ENCODE results near the gene TTC16. TPM values are rescaled to one million over a fixed set of nuclear protein-coding genes. Genes with fewer than 3 reads are reported as not detected.

Gene TTC16
- total and polyA plus RNA-seq, 4 donors: 0.02 to 0.08 TPM; not detected in 2

GRCh38 chr9:127682351-127683136 is 33.3 kb upstream of the TTC16 start:
- Histone ChIP-seq H3K27me3 (ENCODE audit: control insufficient read depth in 4 of 4, insufficient read depth in 4 of 4, low read length in 3 of 4) (no peaks in the 10 kb centered on the region), H3K9me3 (ENCODE audit: control insufficient read depth in 4 of 4, low read length in 3 of 4) (no peaks in the 10 kb centered on the region), H3K9ac (ENCODE audit: low read depth in 1 of 2, low read length in 2 of 2) (no peak overlapping the region), H3K4me3 (ENCODE audit: low read depth in 1 of 3, low read length in 3 of 3) (no peak overlapping the region), H3K36me3 (ENCODE audit: control insufficient read depth in 4 of 4, insufficient read depth in 3 of 4, low read depth in 1 of 4, low read length in 3 of 4) (peaks cover 0 to 5% (median 0%) of the 10 kb centered on the region in 4 donors), H3K27ac (ENCODE audit: low read depth in 1 of 2, low read length in 2 of 2) (no peak overlapping the region), H3K4me1 (ENCODE audit: control insufficient read depth in 4 of 4, insufficient read depth in 4 of 4, low read length in 3 of 4) (no peaks in the 10 kb centered on the region)
- WGBS: 91% methylated on average over 23 of the region's 23 CpGs
- no peak for DNase-seq (ENCODE audit: low spot score)
- TF ChIP-seq HNF4A (conservative IDR thresholded peaks at IDR 0.05): no peak
- TF ChIP-seq, protein P1, sequence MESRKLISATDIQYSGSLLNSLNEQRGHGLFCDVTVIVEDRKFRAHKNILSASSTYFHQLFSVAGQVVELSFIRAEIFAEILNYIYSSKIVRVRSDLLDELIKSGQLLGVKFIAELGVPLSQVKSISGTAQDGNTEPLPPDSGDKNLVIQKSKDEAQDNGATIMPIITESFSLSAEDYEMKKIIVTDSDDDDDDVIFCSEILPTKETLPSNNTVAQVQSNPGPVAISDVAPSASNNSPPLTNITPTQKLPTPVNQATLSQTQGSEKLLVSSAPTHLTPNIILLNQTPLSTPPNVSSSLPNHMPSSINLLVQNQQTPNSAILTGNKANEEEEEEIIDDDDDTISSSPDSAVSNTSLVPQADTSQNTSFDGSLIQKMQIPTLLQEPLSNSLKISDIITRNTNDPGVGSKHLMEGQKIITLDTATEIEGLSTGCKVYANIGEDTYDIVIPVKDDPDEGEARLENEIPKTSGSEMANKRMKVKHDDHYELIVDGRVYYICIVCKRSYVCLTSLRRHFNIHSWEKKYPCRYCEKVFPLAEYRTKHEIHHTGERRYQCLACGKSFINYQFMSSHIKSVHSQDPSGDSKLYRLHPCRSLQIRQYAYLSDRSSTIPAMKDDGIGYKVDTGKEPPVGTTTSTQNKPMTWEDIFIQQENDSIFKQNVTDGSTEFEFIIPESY (IDR thresholded peaks at IDR 0.05): no peak
- no peak for TF ChIP-seq GABPA (IDR thresholded peaks at IDR 0.05 in 1 of 2, conservative IDR thresholded peaks at IDR 0.05 in 1 of 2)
- TF ChIP-seq CTCF (IDR thresholded peaks at IDR 0.05; ENCODE audit: low read depth, low read length, missing input control): no peak
- TF ChIP-seq NR2F2 (IDR thresholded peaks at IDR 0.05): no peak
- TF ChIP-seq HNF4G (IDR thresholded peaks at IDR 0.05): no peak
- no peak for TF ChIP-seq RXRA (IDR thresholded peaks at IDR 0.05)
- TF ChIP-seq ATF3 (IDR thresholded peaks at IDR 0.05): no peak
- TF ChIP-seq YY1 (IDR thresholded peaks at IDR 0.05): no peak
- TF ChIP-seq EGR1 (IDR thresholded peaks at IDR 0.05; ENCODE audit: low read depth in 2 of 2): no peak

DNA sequence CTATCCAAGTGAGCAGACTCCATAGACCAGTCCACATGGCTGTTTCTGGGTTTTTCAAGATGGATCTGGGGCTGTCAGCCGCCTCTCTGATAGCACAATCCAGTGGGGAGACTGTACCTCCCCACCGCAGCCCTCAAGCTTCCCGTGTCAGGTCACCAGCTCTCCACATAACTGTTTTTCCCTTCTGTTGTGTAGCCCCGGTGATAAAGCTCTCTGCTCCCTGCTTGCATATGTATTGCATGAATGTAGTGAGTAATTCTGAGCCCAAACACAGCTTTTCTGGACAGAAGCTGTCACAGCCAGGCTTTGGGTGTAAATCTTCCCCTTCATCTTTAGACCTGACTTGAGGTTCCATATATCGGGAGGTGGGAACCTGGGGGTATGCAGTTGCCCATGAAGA is 32.2 kb upstream of the TTC16 start:
- Histone ChIP-seq H3K27me3 (ENCODE audit: control insufficient read depth in 4 of 4, insufficient read depth in 4 of 4, low read length in 3 of 4) (no peaks in the 10 kb centered on the region), H3K27ac (ENCODE audit: low read depth in 1 of 2, low read length in 2 of 2) (no peak overlapping the region), H3K4me3 (ENCODE audit: low read depth in 1 of 3, low read length in 3 of 3) (no peak overlapping the region), H3K9ac (ENCODE audit: low read depth in 1 of 2, low read length in 2 of 2) (no peak overlapping the region), H3K9me3 (ENCODE audit: control insufficient read depth in 4 of 4, low read length in 3 of 4) (no peaks in the 10 kb centered on the region), H3K36me3 (ENCODE audit: control insufficient read depth in 4 of 4, insufficient read depth in 3 of 4, low read depth in 1 of 4, low read length in 3 of 4) (peaks cover 0 to 5% (median 0%) of the 10 kb centered on the region in 4 donors), H3K4me1 (ENCODE audit: control insufficient read depth in 4 of 4, insufficient read depth in 4 of 4, low read length in 3 of 4) (no peaks in the 10 kb centered on the region)
- 97% methylated on average over 5 of the region's 5 CpGs for WGBS
- no peak for DNase-seq (ENCODE audit: low spot score)
- TF ChIP-seq, protein P1 (IDR thresholded peaks at IDR 0.05): no peak
- TF ChIP-seq RXRA (IDR thresholded peaks at IDR 0.05) (no peak), FOXA1 (IDR thresholded peaks at IDR 0.05) (no peak), REST (IDR thresholded peaks at IDR 0.05) (no peak), HNF4A (conservative IDR thresholded peaks at IDR 0.05) (no peak), JUND (IDR thresholded peaks at IDR 0.05) (no peak), CTCF (IDR thresholded peaks at IDR 0.05; ENCODE audit: low read depth, low read length, missing input control) (no peak), ATF3 (IDR thresholded peaks at IDR 0.05) (no peak), FOXA2 (IDR thresholded peaks at IDR 0.05) (no peak), EGR1 (IDR thresholded peaks at IDR 0.05; ENCODE audit: low read depth in 2 of 2) (no peak), SP1 (IDR thresholded peaks at IDR 0.05) (no peak), RAD21 (IDR thresholded peaks at IDR 0.05) (no peak), YY1 (IDR thresholded peaks at IDR 0.05) (no peak), TAF1 (conservative IDR thresholded peaks at IDR 0.05) (no peak), HNF4G (IDR thresholded peaks at IDR 0.05) (no peak), NR2F2 (IDR thresholded peaks at IDR 0.05) (no peak)
- TF ChIP-seq, protein P2, sequence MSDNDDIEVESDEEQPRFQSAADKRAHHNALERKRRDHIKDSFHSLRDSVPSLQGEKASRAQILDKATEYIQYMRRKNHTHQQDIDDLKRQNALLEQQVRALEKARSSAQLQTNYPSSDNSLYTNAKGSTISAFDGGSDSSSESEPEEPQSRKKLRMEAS (IDR thresholded peaks at IDR 0.05): no peak
